Uterus (tissue), 4 donors: ENCODE data around the gene ITIH5. TPM values are rescaled to one million over a fixed set of nuclear protein-coding genes. Genes with fewer than 3 reads are reported as not detected.

ENCODE experiments used
- DNase-seq, 2 donors: peaks; one replicate each; pipeline ENCODE4 v3.0.0-alpha.2; 2019 to 2020
- H3K27ac ChIP-seq, 2 donors: fragments of 200-600 bp; sonication (generic); 1 replicate in 1 of 2; 2 replicates in 1 of 2; pipeline ENCODE4 v1.5.1; 2016 to 2018
- H3K27me3 ChIP-seq, 2 donors: fragments of 200-600 bp; sonication (generic); one replicate each; pipeline ENCODE4 v1.5.1; 2018 to 2019; ENCODE audit warnings: control low read depth in 1 of 2
- H3K36me3 ChIP-seq, 2 donors: fragments of 200-600 bp; sonication (generic); one replicate each; pipeline ENCODE4 v1.5.1; 2019; ENCODE audit warnings: control low read depth in 1 of 2
- H3K4me1 ChIP-seq, 2 donors: fragments of 200-600 bp; sonication (generic); one replicate each; pipeline ENCODE4 v1.5.1; 2018 to 2019; ENCODE audit warnings: control low read depth in 1 of 2
- H3K4me3 ChIP-seq, 2 donors: fragments of 200-600 bp; sonication (generic); 1 replicate in 1 of 2; 2 replicates in 1 of 2; pipeline ENCODE4 v1.5.1; 2018 to 2019; ENCODE audit warnings: mild to moderate bottlenecking in 1 of 2
- H3K9me3 ChIP-seq, 2 donors: fragments of 200-600 bp; sonication (generic); one replicate each; pipeline ENCODE4 v1.5.1; 2019; ENCODE audit warnings: control low read depth in 1 of 2
- POLR2A ChIP-seq, 2 donors: fragments of 450-650 bp; IDR thresholded peaks; one replicate each; pipeline ENCODE4 v1.6.1; 2016; ENCODE audit warnings: antibody characterized with exemption in 2 of 2, mild to moderate bottlenecking in 1 of 2, moderate library complexity in 1 of 2
- intact Hi-C: fragments of 100-400 bp; cut with DNase I; formaldehyde crosslinking; loops from one replicate; pipeline ENCODE4 v1.15.1; 2023; ENCODE audit warnings: low total_unique reads
- total RNA-seq, 4 donors: library from RNA; depleted of rRNA in 3 of 4; stranded (reverse); fragments of >200 nt in 3 of 4; gene quantifications; one replicate each; pipeline versions ENCODE4 v1.1.0 to v1.2.4, GENCODE V29; 2014 to 2023
- TF ChIP-seq, protein P1 (sequence below), 4 experiments: fragments of 200-600 bp in 2 of 4; fragments of 450-650 bp in 2 of 4; sonication (generic) in 2 of 4; IDR thresholded peaks; one replicate each; pipeline ENCODE4 v1.5.1; 2016 to 2019; ENCODE audit warnings: antibody characterized with exemption in 4 of 4, mild to moderate bottlenecking in 2 of 4, moderate library complexity in 1 of 4
- donor health status: DM: yes; HTN: yes; CAD: no.

The ITIH5 gene
- total RNA-seq, 4 donors from 2014 or later: 8.4 to 32.9 (median 16.9) TPM

- Histone ChIP-seq H3K36me3 (no peaks in the 10 kb centered on the region), H3K27me3 (no peaks in the 10 kb centered on the region), H3K27ac (no peak overlapping the region), H3K4me3 (no peak overlapping the region), H3K4me1 (no peaks in the 10 kb centered on the region), H3K9me3 (no peaks in the 10 kb centered on the region)
- TF ChIP-seq, protein P1, sequence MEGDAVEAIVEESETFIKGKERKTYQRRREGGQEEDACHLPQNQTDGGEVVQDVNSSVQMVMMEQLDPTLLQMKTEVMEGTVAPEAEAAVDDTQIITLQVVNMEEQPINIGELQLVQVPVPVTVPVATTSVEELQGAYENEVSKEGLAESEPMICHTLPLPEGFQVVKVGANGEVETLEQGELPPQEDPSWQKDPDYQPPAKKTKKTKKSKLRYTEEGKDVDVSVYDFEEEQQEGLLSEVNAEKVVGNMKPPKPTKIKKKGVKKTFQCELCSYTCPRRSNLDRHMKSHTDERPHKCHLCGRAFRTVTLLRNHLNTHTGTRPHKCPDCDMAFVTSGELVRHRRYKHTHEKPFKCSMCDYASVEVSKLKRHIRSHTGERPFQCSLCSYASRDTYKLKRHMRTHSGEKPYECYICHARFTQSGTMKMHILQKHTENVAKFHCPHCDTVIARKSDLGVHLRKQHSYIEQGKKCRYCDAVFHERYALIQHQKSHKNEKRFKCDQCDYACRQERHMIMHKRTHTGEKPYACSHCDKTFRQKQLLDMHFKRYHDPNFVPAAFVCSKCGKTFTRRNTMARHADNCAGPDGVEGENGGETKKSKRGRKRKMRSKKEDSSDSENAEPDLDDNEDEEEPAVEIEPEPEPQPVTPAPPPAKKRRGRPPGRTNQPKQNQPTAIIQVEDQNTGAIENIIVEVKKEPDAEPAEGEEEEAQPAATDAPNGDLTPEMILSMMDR (IDR thresholded peaks at IDR 0.05): no peak
- no peak for TF ChIP-seq POLR2A (IDR thresholded peaks at IDR 0.05)
- intact Hi-C loops: no loop called here
- no peak for DNase-seq
Observed at GRCh38 chr10:7606951-7607404, 59.8 kb downstream of the ITIH5 start.

DNA sequence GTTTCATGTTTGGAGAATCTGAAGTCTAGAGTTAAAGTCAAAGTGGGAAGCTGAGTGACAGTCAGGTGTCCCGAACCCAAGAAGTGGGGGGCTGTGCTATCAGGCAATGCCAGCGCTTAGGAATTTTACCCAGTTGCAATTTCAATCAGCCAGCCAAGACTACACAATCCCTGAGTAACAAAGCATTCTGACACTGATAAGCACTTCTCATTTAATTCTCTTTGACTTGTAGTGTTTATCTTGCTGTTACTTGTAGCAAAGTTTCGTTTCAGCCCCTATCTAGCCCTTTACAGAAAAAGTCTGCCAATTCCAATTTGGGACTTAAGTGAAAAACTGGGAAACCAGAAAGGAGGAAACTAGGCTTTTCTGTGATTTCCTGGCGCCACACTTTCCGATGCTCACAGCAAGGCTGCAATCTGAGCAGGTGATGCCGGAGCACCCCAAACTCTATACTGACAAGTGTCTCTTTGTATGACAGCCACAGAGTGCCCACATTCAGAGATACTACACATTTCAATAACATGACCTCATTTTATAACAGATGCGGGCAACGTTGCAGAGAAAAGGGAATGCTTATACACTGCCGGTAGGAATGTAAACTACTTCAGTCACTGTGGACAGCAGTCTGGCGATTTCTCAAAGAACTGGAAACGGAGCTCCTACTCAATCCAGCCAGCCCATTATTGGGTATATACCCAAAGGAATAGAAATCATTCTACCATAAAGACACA is 61.0 kb downstream of the ITIH5 start:
- Histone ChIP-seq H3K36me3 (no peaks in the 10 kb centered on the region), H3K4me1 (no peaks in the 10 kb centered on the region), H3K27me3 (no peaks in the 10 kb centered on the region), H3K4me3 (no peak overlapping the region), H3K9me3 (no peaks in the 10 kb centered on the region), H3K27ac (no peak overlapping the region)
- intact Hi-C loops: no loop called here
- no peak for TF ChIP-seq POLR2A (IDR thresholded peaks at IDR 0.05)
- DNase-seq: no peak

GRCh38 chr10:7601023-7601656 is 65.6 kb downstream of the ITIH5 start:
- Histone ChIP-seq H3K4me3 (no peak overlapping the region), H3K9me3 (no peaks in the 10 kb centered on the region), H3K36me3 (no peaks in the 10 kb centered on the region), H3K27me3 (no peaks in the 10 kb centered on the region), H3K27ac (no peak overlapping the region), H3K4me1 (no peaks in the 10 kb centered on the region)
- intact Hi-C loops: no loop called here
- TF ChIP-seq POLR2A (IDR thresholded peaks at IDR 0.05): no peak
- TF ChIP-seq, protein P1 (IDR thresholded peaks at IDR 0.05): no peak
- no peak for DNase-seq

DNA sequence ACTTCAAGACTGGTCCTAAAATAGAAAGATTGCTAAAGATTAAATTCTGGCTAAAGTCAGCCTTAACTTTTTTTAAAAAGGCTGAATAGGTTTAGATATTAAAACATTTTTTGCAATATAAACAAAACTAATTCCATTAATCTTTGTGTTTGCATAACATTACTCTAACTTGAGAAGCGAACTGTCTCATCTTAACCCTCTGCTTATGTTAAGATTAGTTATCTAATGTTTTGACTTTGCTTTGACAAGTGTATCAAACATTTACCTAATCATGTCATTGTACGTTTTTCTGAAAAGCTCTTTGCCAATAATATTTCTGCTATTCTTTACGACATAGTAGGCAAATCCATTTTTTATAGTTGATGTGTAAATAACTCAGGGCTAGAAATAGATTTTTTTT is 68.0 kb downstream of the ITIH5 start:
- no peak for DNase-seq
- H3K4me1 ChIP-seq: no peaks in the 10 kb centered on the region
- no peaks in the 10 kb centered on the region for H3K27me3 ChIP-seq
- H3K9me3 ChIP-seq: no peaks in the 10 kb centered on the region
- TF ChIP-seq POLR2A (IDR thresholded peaks at IDR 0.05): no peak
- TF ChIP-seq, protein P1 (IDR thresholded peaks at IDR 0.05): no peak
- H3K36me3 ChIP-seq: no peaks in the 10 kb centered on the region
- intact Hi-C loops: no loop called here
- H3K4me3 ChIP-seq: no peak overlapping the region
- H3K27ac ChIP-seq: no peak overlapping the region

DNA sequence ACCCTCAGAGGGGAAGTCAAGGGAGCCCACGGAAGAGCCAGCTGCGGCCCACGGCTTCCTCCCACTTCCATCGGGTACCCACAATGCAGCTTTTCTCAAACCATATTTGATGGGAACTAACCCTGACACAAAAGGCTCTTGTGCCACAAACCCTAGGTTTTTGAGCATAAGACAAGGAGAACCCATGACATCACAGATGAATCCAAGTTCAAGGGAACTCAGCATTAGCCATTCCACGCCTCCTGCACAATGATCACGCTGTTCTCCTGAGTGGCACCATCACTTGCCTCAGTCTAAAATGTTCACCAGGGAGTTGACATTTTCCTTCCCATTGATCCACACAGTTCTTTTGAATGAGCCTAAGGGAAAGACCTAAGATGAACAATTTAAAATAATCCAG is 70.4 kb downstream of the ITIH5 start:
- no peaks in the 10 kb centered on the region for H3K4me1 ChIP-seq
- H3K4me3 ChIP-seq: no peak overlapping the region
- no peak overlapping the region for H3K27ac ChIP-seq
- no peaks in the 10 kb centered on the region for H3K36me3 ChIP-seq
- TF ChIP-seq, protein P1 (IDR thresholded peaks at IDR 0.05): no peak
- no peak for TF ChIP-seq POLR2A (IDR thresholded peaks at IDR 0.05)
- H3K9me3 ChIP-seq: no peaks in the 10 kb centered on the region
- no peaks in the 10 kb centered on the region for H3K27me3 ChIP-seq
- intact Hi-C loops: no loop called here
- no peak for DNase-seq
